CD8-positive, alpha-beta memory T cell (primary cell): ENCODE data around the gene MACROH2A1. TPM values are rescaled to one million over a fixed set of nuclear protein-coding genes. Genes with fewer than 3 reads are reported as not detected.
"Not testable (repeated sequence)": the region's sequence is repeated elsewhere in the genome, so short reads cannot be mapped to it uniquely, and the experiment has no call there.

Source experiments
- CTCF ChIA-PET: fragments of 350-600 bp; sonication (Branson Sonifier 250); formaldehyde crosslinking; loops from one replicate; lab custom pipeline; 2021; ENCODE audit warnings: antibody characterized with exemption; lab: Charles Lee
- POLR2A ChIA-PET: fragments of 350-600 bp; sonication (Branson Sonifier 250); formaldehyde crosslinking; loops from one replicate; lab custom pipeline; 2021; ENCODE audit warnings: antibody characterized with exemption; lab: Charles Lee
- DNase-seq, 5 donors: peaks; one replicate each; pipeline versions ENCODE4 v3.0.0 to v3.0.0-alpha.2; 2020 to 2022; ENCODE audit warnings: mixed read lengths in 1 of 5
- H3K27ac ChIP-seq: one replicate; pipeline ENCODE4 v1.7.0; 2013; ENCODE audit warnings: low read depth, mild to moderate bottlenecking, low read length, moderate library complexity
- H3K27me3 ChIP-seq: 2 replicates; pipeline ENCODE4 v1.7.0; 2013; ENCODE audit warnings: low read length, mild to moderate bottlenecking; ENCODE audit not compliant: insufficient read depth, poor library complexity, severe bottlenecking
- H3K36me3 ChIP-seq: 2 replicates; pipeline ENCODE4 v1.7.0; 2013; ENCODE audit warnings: mild to moderate bottlenecking, low read length, moderate library complexity; ENCODE audit not compliant: insufficient read depth
- H3K4me1 ChIP-seq: 2 replicates; pipeline ENCODE4 v1.7.0; 2013; ENCODE audit warnings: mild to moderate bottlenecking, low read length, moderate library complexity; ENCODE audit not compliant: insufficient read depth
- H3K4me3 ChIP-seq: 2 replicates; pipeline ENCODE4 v1.7.0; 2013; ENCODE audit warnings: mild to moderate bottlenecking, low read length
- H3K9me3 ChIP-seq: 2 replicates; pipeline ENCODE4 v1.7.0; 2013; ENCODE audit warnings: mild to moderate bottlenecking, low read length
- H3K27ac Mint-ChIP-seq, 8 donors: one replicate each; pipeline ENCODE4 v1.8.0; 2020 to 2021; ENCODE audit warnings: mixed read lengths in 8 of 8, mild to moderate bottlenecking in 6 of 8, inconsistent platforms in 3 of 8, moderate library complexity in 3 of 8
- H3K27me3 Mint-ChIP-seq, 2 donors: one replicate each; pipeline ENCODE4 v1.8.0; 2020 to 2021; ENCODE audit warnings: mixed read lengths in 2 of 2, mild to moderate bottlenecking in 1 of 2, moderate library complexity in 1 of 2
- H3K36me3 Mint-ChIP-seq, 3 donors: one replicate each; pipeline ENCODE4 v1.8.0; 2020 to 2021; ENCODE audit warnings: mixed read lengths in 3 of 3, inconsistent platforms in 1 of 3, mild to moderate bottlenecking in 1 of 3
- H3K4me1 Mint-ChIP-seq, 3 donors: one replicate each; pipeline ENCODE4 v1.8.0; 2020 to 2021; ENCODE audit warnings: mixed read lengths in 3 of 3, inconsistent platforms in 1 of 3, mild to moderate bottlenecking in 1 of 3
- H3K4me3 Mint-ChIP-seq, 7 donors: one replicate each; pipeline ENCODE4 v1.8.0; 2020 to 2021; ENCODE audit warnings: mixed read lengths in 7 of 7, mild to moderate bottlenecking in 6 of 7, moderate library complexity in 4 of 7, inconsistent platforms in 2 of 7
- H3K9me3 Mint-ChIP-seq, 5 donors: one replicate each; pipeline ENCODE4 v1.8.0; 2020 to 2022; ENCODE audit warnings: mixed read lengths in 5 of 5, mild to moderate bottlenecking in 3 of 5, moderate library complexity in 2 of 5, inconsistent platforms in 1 of 5
- polyA plus RNA-seq: library from polyadenylated mRNA; unstranded; fragments of 300-500 nt; fragmentation: Illumina TruSeq; gene quantifications from one replicate; pipeline ENCODE4 v1.2.3, GENCODE V29; 2021
- total RNA-seq, 2 experiments: library from RNA; stranded (reverse); gene quantifications; one replicate each; pipeline ENCODE4 v1.2.3, GENCODE V29; 2021

The MACROH2A1 gene
- total and polyA plus RNA-seq, 3 experiments from 2014 or later: 112 to 202 (median 199) TPM

DNA sequence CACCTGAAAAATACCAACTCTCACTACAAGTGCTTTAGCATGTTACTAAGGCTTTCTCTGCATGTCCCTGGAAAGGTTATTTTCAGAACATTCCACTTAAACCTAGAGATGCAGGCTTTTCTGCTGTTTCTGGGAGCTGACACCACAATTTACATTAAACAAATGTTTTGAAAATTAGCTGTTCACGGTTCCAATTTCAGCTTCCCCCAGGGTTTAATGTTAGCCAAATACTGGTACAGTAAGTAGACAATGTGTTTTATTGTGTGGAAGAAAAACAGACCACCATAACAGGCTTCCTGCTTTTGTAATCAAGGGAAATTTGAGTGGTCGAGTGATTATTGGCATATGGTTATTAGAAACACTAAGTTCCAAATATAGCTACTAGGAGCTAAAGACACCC lies 32.0 kb downstream of the MACROH2A1 start:
- CTCF ChIA-PET: no interaction called here
- H3K4me1 ChIP-seq: no peaks in the 10 kb centered on the region
- no peak overlapping the region for H3K4me3 ChIP-seq
- POLR2A ChIA-PET: no interaction called here
- Mint-ChIP-seq H3K4me3 (no peak overlapping the region), H3K9me3 (no peaks in the 10 kb centered on the region), H3K27me3 (no peaks in the 10 kb centered on the region), H3K27ac (no peak overlapping the region), H3K36me3 (peaks cover 0 to 93% (median 11%) of the 10 kb centered on the region in 3 donors), H3K4me1 (peaks cover 0 to 4% (median 3%) of the 10 kb centered on the region in 3 donors)
- peaks cover 29% of the 10 kb centered on the region for H3K36me3 ChIP-seq
- DNase-seq: no peak
- no peak overlapping the region for H3K27ac ChIP-seq
- no peaks in the 10 kb centered on the region for H3K9me3 ChIP-seq
- H3K27me3 ChIP-seq: no peaks in the 10 kb centered on the region

GRCh38 chr5:135365281-135365680 lies 33.8 kb downstream of the MACROH2A1 start:
- DNase-seq: no peak
- H3K27ac Mint-ChIP-seq: no peak overlapping the region
- Histone ChIP-seq H3K4me1 (no peaks in the 10 kb centered on the region), H3K9me3 (no peaks in the 10 kb centered on the region), H3K36me3 (peaks cover 23% of the 10 kb centered on the region), H3K27ac (no peak overlapping the region), H3K27me3 (no peaks in the 10 kb centered on the region), H3K4me3 (no peak overlapping the region)
- no peak overlapping the region for H3K4me3 Mint-ChIP-seq
- H3K9me3 Mint-ChIP-seq: no peaks in the 10 kb centered on the region
- peaks cover 0 to 96% (median 15%) of the 10 kb centered on the region in 3 donors for H3K36me3 Mint-ChIP-seq
- ChIA-PET POLR2A (no interaction called here), CTCF (no interaction called here)
- H3K27me3 Mint-ChIP-seq: no peaks in the 10 kb centered on the region
- H3K4me1 Mint-ChIP-seq: peaks cover 4 to 9% (median 5%) of the 10 kb centered on the region in 3 donors

DNA sequence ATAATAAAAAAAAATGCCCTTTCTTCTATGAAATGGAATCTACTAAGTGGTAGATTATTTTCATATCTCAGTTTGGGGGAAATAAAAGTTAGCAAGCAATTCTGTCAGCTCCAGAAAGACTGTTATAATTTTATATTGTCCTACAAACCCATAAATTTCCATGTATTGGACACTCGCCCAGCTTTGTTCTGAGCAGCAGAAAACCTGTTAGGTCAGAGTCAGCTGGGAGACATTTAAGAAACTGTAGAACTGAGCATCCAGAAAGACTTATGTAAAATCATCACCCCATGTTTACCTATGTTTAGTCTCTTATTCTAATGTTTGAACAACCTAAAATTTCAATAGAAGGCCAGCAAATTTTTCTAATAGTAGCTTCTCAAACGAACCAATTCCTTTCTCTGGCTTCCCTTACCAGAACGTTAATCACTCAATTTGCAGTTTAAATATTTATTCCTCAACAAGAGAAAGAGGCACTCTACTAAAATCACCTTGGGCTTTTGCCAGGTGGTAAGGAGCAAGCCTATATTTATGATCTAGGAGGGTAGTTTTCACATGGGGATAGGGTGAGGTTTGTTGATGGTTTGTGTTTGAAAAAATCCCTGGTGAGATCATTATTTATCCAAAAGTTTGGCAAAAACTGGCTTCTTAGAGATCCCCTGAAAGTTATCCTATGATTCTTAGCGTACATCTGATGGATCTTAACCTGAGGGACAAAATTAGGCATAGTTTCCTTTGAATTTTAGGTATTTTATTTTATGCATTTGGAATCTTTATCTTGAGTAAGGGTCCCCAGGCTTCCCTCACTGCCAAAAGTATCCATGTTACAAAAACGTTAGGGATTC lies 34.4 kb downstream of the MACROH2A1 start:
- Histone ChIP-seq H3K27me3 (no peaks in the 10 kb centered on the region), H3K4me3 (no peak overlapping the region), H3K27ac (no peak overlapping the region), H3K9me3 (no peaks in the 10 kb centered on the region), H3K36me3 (peaks cover 17% of the 10 kb centered on the region), H3K4me1 (no peaks in the 10 kb centered on the region)
- H3K4me1 Mint-ChIP-seq: peaks cover 4 to 9% (median 5%) of the 10 kb centered on the region in 3 donors
- ChIA-PET CTCF (interaction anchor here (0.6 kb wide), 1 partner anchor 40 kb away, joined by 3 read pairs; no protein-coding TSS in a partner anchor), POLR2A (no interaction called here)
- no peaks in the 10 kb centered on the region for H3K9me3 Mint-ChIP-seq
- no peak overlapping the region for H3K4me3 Mint-ChIP-seq
- H3K27me3 Mint-ChIP-seq: no peaks in the 10 kb centered on the region
- peaks cover 0 to 96% (median 15%) of the 10 kb centered on the region in 3 donors for H3K36me3 Mint-ChIP-seq
- DNase-seq: no peak
- H3K27ac Mint-ChIP-seq: no peak overlapping the region

DNA sequence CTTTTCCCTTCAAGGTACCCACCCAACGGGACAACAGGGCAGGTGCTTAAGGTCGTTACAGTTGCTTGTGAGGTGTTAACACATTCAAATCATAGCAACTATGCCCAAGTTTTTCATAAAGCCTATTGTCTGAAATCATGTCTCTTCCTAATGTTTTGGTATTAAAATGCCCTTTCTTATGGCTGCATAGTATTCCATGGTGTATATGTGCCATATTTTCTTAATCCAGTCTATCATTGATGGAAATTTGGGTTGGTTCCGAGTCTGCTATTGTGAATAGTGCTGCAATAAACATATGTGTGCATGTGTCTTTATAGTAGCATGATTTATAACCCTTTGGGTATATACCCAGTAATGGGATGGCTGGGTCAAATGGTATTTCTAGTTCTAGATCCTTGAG lies 35.7 kb downstream of the MACROH2A1 start:
- H3K36me3 Mint-ChIP-seq: peaks cover 0 to 93% (median 19%) of the 10 kb centered on the region in 3 donors
- H3K4me3 Mint-ChIP-seq: not testable (repeated sequence)

DNA sequence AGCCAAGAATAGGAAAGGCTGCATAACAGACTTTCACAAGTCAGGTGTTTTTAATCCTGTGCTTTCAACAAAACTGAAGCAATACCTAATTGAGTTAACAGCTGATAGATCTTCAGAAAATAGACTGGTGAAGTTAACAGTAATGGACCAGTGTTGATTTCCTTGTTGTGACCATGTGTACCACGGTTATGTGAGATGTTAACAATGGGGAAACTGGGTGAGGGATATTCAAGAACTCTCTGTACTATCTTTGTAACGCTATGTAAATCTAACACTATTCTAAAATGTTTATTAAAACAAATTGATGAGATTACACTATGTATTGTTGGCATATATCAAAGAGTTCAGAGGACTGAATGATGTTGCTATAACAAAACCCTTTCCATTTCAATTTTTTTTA lies 36.9 kb downstream of the MACROH2A1 start:
- Histone ChIP-seq H3K4me3 (no peak overlapping the region), H3K27me3 (no peaks in the 10 kb centered on the region), H3K4me1 (no peaks in the 10 kb centered on the region), H3K9me3 (no peaks in the 10 kb centered on the region), H3K27ac (no peak overlapping the region), H3K36me3 (no peaks in the 10 kb centered on the region)
- POLR2A ChIA-PET: no interaction called here
- CTCF ChIA-PET: no interaction called here
- Mint-ChIP-seq H3K27ac (peak overlapping the region in 1 of 8 donors; percentile 18), H3K36me3 (peaks cover 0 to 92% (median 20%) of the 10 kb centered on the region in 3 donors), H3K27me3 (no peaks in the 10 kb centered on the region), H3K9me3 (no peaks in the 10 kb centered on the region), H3K4me1 (peaks cover 4 to 9% (median 5%) of the 10 kb centered on the region in 3 donors), H3K4me3 (no peak overlapping the region)
- DNase-seq: no peak

More for the DNA sequence above, 35.7 kb downstream of the MACROH2A1 start:
- H3K27me3 ChIP-seq, H3K36me3 ChIP-seq, POLR2A ChIA-PET, H3K9me3 Mint-ChIP-seq, H3K4me3 ChIP-seq, H3K27ac ChIP-seq, H3K27ac Mint-ChIP-seq, H3K9me3 ChIP-seq, H3K4me1 Mint-ChIP-seq, H3K27me3 Mint-ChIP-seq, CTCF ChIA-PET, DNase-seq, H3K4me1 ChIP-seq: not testable (repeated sequence)

DNA sequence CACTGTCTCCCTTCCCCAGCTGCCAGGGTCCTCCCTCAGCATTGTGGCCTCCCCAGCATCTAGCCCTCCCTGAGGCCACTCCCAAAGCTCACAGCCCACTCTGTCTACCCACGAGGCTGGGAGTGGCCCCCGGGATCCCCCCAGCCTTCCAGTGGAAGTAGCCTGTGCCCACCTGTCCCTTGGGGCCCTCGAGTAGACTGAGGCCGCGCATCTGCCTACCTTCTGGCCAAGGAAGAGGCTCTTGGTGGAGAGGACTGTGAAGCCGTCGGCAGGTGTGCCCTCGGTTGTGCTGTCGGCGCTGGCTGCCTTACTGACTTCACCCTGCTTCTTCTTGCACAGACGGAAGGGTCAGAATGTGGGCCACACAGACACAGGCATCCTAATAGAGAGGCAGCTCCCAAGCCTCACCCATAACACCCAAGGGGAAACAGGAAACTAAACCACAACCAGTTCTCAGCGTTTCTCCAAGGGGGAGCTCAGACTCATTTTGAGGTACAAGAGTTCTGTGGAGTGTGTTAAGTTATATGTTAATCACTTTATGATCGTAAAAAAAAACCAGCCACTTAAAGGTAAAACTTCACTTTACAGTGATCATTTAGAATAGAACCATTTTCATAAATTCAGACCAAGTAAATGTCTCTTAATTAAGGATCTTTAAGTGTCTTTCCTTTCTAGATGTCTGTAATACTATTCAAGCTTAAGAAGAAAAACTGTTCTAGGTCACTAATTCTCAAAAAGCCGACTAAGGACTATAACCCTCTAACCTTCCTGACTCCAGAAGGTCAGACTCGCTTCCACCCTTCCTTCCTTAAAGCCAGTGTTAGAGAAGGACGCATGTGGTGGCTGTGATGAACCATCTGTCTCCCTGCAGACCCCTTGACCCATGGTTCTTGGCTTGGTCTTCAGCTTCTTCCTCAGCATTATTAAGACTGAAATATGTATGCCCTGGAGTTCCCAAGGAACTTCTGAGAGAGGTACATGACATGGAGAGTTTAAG lies 38.5 kb downstream of the MACROH2A1 start:
- no peak for DNase-seq
- Histone ChIP-seq H3K4me3 (no peak overlapping the region), H3K9me3 (no peaks in the 10 kb centered on the region), H3K4me1 (no peaks in the 10 kb centered on the region), H3K27ac (no peak overlapping the region), H3K36me3 (no peaks in the 10 kb centered on the region), H3K27me3 (no peaks in the 10 kb centered on the region)
- ChIA-PET POLR2A (no interaction called here), CTCF (no interaction called here)
- Mint-ChIP-seq H3K27ac (peak overlapping the region in 3 of 8 donors; percentile 21 to 81 (median 40)), H3K36me3 (peaks cover under 1 to 91% (median 19%) of the 10 kb centered on the region in 3 donors), H3K4me3 (no peak overlapping the region), H3K4me1 (peaks cover 3 to 9% (median 4%) of the 10 kb centered on the region in 3 donors), H3K27me3 (no peaks in the 10 kb centered on the region), H3K9me3 (no peaks in the 10 kb centered on the region)

GRCh38 chr5:135359374-135360165 lies 39.5 kb downstream of the MACROH2A1 start:
- no peaks in the 10 kb centered on the region for H3K9me3 ChIP-seq
- CTCF ChIA-PET: no interaction called here

More at GRCh38 chr5:135359374-135360165, 39.5 kb downstream of the MACROH2A1 start:
- H3K27me3 ChIP-seq: no peaks in the 10 kb centered on the region
- H3K4me1 Mint-ChIP-seq: peaks cover 4 to 6% (median 6%) of the 10 kb centered on the region in 3 donors
- H3K4me3 ChIP-seq: no peak overlapping the region
- H3K4me3 Mint-ChIP-seq: no peak overlapping the region
- H3K4me1 ChIP-seq: no peaks in the 10 kb centered on the region
- DNase-seq: no peak
- peaks cover 4 to 91% (median 20%) of the 10 kb centered on the region in 3 donors for H3K36me3 Mint-ChIP-seq
- H3K27me3 Mint-ChIP-seq: no peaks in the 10 kb centered on the region
- H3K27ac ChIP-seq: no peak overlapping the region
- peaks cover 7% of the 10 kb centered on the region for H3K36me3 ChIP-seq
- no peaks in the 10 kb centered on the region for H3K9me3 Mint-ChIP-seq
- H3K27ac Mint-ChIP-seq: peak overlapping the region in 1 of 8 donors; percentile 81
- POLR2A ChIA-PET: no interaction called here
